ENCODE results near the gene SMCO1. TPM values are rescaled to one million over a fixed set of nuclear protein-coding genes. Genes with fewer than 3 reads are reported as not detected.
"Not testable (repeated sequence)": the region's sequence is repeated elsewhere in the genome, so short reads cannot be mapped to it uniquely, and the experiment has no call there.

The SMCO1 gene
- total and polyA plus RNA-seq, 9 donors: not detected

GRCh38 chr3:196472286-196472685 is 42.9 kb downstream of the SMCO1 start:
- no peaks in the 10 kb centered on the region for H3K27me3 ChIP-seq
- H3K4me1 ChIP-seq (ENCODE audit: insufficient read depth): no peaks in the 10 kb centered on the region
- H3K27ac ChIP-seq: no peak overlapping the region
- WGBS, 3 donors: 90 to 93% (median 92%) methylated on average over 8 of the region's 8 CpGs
- TF ChIP-seq CTCF (IDR thresholded peaks at IDR 0.05) (no peak), EP300 (IDR thresholded peaks at IDR 0.05) (no peak), POLR2A (IDR thresholded peaks at IDR 0.05) (no peak)
- DNase-seq: no peak
- no peaks in the 10 kb centered on the region for H3K36me3 ChIP-seq
- no peaks in the 10 kb centered on the region for H3K9me3 ChIP-seq
- intact Hi-C loops (cut with DNase I): no loop called here
- no peak overlapping the region for H3K4me3 ChIP-seq

DNA sequence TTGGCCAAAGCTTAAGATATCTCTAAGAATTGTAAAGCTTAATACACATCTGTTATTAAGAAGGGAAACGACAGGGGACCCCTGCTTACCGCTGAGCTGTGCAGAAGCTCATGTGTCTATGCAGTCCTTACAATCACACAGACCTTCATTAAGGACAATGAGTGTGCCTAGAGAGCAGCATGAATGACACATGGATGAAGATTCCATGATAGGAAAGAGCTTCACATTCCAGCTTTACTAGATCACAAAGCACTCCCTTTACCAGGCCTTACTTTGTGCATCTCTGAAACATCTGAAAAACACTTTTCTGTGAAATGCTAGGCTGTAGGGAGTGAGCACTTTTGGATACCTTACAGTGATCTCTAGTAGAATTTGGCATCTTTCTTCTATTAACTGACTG is 43.6 kb downstream of the SMCO1 start:
- DNase-seq: no peak
- no peaks in the 10 kb centered on the region for H3K36me3 ChIP-seq
- intact Hi-C loops (cut with DNase I): no loop called here

DNA sequence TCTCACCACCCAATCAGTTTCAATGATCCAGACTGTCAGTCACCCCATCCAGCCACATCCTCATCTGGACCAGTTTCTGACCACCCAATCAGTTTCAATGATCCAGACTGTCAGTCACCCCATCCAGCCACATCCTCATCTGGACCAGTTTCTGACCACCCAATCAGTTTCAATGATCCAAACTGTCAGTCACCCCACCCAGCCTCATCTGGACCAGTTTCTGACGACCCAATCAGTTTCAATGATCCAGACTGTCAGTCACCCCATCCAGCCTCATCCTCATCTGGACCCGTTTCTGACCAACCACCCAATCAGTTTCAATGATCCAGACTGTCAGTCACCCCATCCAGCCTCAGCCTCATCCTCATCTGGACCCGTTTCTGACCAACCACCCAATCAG is 45.0 kb downstream of the SMCO1 start:
- H3K27ac ChIP-seq; H3K27me3 ChIP-seq; H3K4me1 ChIP-seq (ENCODE audit: insufficient read depth); intact Hi-C loops (cut with DNase I); H3K9me3 ChIP-seq; H3K36me3 ChIP-seq; DNase-seq; H3K4me3 ChIP-seq: not testable (repeated sequence)
- 92 to 99% (median 96%) methylated on average over 3 of the region's 3 CpGs for WGBS, 3 donors

More for the DNA sequence above, 43.6 kb downstream of the SMCO1 start:
- TF ChIP-seq EP300 (IDR thresholded peaks at IDR 0.05) (no peak), CTCF (IDR thresholded peaks at IDR 0.05) (no peak), POLR2A (IDR thresholded peaks at IDR 0.05) (no peak)
- H3K4me1 ChIP-seq (ENCODE audit: insufficient read depth): no peaks in the 10 kb centered on the region
- no peaks in the 10 kb centered on the region for H3K9me3 ChIP-seq
- H3K27me3 ChIP-seq: no peaks in the 10 kb centered on the region
- H3K27ac ChIP-seq: no peak overlapping the region
- WGBS, 3 donors: 80 to 83% (median 81%) methylated on average over 2 of the region's 2 CpGs
- H3K4me3 ChIP-seq: no peak overlapping the region

DNA sequence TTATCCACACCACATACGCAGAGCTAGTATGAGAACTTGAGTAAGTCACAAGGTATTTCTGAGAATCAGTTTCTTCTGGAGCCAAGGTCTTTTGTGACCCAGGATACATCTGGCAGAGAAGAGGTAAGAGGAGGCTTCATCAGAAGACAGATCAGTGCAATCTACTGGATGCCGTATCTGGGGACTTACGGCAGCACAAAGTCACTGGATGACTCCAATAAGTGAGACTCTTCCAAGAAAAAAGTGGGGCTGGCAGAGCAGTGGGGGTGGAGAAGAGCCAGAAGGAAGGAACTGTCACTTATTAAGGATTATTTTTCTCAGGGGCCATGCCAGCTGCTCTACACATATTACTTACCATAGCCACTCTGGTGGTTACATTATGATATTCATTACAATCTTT is 51.3 kb downstream of the SMCO1 start:
- Histone ChIP-seq H3K4me1 (ENCODE audit: insufficient read depth) (no peaks in the 10 kb centered on the region), H3K4me3 (no peak overlapping the region), H3K36me3 (no peaks in the 10 kb centered on the region), H3K27me3 (no peaks in the 10 kb centered on the region), H3K27ac (no peak overlapping the region), H3K9me3 (no peaks in the 10 kb centered on the region)
- intact Hi-C loops (cut with DNase I): no loop called here
- 98 to 100% (median 99%) methylated on average over 3 of the region's 3 CpGs for WGBS, 3 donors
- no peak for TF ChIP-seq POLR2A (IDR thresholded peaks at IDR 0.05)
- no peak for TF ChIP-seq CTCF (IDR thresholded peaks at IDR 0.05)
- no peak for TF ChIP-seq EP300 (IDR thresholded peaks at IDR 0.05)
- no peak for DNase-seq

DNA sequence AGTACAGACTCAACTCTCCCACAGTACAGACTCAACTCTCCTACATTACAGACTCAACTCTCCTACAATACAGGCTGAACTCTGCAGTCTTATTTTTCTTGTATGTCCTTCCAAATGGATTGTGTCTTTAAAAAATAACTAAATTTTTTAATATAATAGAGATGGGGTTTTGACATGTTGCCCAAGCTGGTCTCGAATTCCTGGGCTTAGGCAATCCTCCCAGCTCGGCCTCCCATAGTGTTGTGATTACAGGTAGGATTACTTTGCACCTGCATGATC is 51.7 kb downstream of the SMCO1 start:
- no peak for DNase-seq
- no peak overlapping the region for H3K4me3 ChIP-seq
- H3K27me3 ChIP-seq: no peaks in the 10 kb centered on the region
- no peak for TF ChIP-seq POLR2A (IDR thresholded peaks at IDR 0.05)
- no peak for TF ChIP-seq CTCF (IDR thresholded peaks at IDR 0.05)
- TF ChIP-seq EP300 (IDR thresholded peaks at IDR 0.05): no peak
- no peaks in the 10 kb centered on the region for H3K9me3 ChIP-seq
- intact Hi-C loops (cut with DNase I): no loop called here
- no peaks in the 10 kb centered on the region for H3K36me3 ChIP-seq
- H3K27ac ChIP-seq: no peak overlapping the region
- H3K4me1 ChIP-seq (ENCODE audit: insufficient read depth): no peaks in the 10 kb centered on the region
- 93 to 99% (median 95%) methylated on average over 2 of the region's 2 CpGs for WGBS, 3 donors

DNA sequence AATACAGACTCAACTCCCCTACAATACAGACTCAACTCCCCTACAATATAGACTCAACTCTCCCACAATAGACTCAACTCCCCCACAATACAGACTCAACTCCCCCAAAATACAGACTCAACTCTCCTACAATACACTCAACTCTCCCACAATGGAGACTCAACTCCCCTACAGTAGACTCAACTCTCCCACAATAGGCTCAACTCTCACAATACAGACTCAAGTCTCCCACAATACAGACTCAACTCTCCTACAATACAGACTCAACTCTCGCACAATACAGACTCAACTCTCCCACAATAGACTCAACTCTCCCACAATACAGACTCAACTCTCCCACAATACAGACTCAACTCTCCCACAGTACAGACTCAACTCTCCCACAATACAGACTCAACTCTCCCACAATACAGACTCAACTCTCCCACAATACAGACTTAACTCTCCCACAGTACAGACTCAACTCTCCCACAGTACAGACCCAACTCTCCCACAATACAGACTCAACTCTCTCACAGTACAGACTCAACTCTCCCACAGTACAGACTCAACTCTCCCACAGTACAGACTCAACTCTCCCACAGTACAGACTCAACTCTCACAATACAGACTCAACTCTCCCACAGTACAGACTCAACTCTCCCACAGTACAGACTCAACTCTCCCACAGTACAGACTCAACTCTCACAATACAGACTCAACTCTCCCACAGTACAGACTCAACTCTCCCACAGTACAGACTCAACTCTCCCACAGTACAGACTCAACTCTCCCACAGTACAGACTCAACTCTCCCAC is 52.3 kb downstream of the SMCO1 start:
- H3K4me3 ChIP-seq; H3K27me3 ChIP-seq; H3K36me3 ChIP-seq; H3K27ac ChIP-seq; DNase-seq; H3K9me3 ChIP-seq; intact Hi-C loops (cut with DNase I); H3K4me1 ChIP-seq (ENCODE audit: insufficient read depth): not testable (repeated sequence)
- 98 to 100% (median 100%) methylated on average over 1 of the region's 1 CpG for WGBS, 3 donors

All from ovary (tissue), 9 donors.